ENCODE results near the gene KCTD12.

DNA sequence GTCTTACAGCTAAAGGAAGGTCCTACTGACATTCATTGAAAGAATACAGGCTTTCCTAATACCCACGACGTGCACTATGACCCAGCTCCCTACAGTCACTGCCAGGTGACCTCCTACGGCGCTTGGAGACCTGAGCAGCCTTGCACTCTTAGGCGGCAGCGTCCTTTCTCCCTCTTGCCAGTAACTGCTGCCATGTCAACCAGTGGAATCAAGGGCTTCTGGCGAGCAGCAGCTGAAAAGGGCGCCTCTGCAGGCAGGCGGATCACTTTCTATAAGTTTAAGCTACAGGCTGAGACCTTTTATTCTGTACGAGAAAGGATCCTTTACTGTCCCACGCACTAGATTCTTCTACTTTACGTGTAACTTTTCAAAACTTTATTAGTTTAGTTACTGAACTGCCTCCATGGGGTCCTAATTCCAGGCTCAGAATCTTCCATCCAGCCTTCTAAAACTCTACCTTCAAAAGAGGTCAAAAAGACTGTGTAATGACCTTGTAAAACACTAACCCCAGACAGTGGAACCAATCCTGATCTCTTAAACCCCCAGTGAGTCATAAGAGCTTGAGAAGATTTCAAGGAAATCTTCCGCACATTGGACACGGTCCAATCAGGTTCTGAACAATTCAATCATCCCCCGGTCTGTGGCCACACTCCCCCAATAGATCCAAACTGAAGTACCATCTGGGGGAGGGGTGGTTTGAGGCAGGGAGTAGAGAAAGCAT is 1.9 kb downstream of the KCTD12 start:
- no peak for TF ChIP-seq POLR2AphosphoS5 (IDR thresholded peaks at IDR 0.05; ENCODE audit: low read depth)
- TF ChIP-seq, protein P1, sequence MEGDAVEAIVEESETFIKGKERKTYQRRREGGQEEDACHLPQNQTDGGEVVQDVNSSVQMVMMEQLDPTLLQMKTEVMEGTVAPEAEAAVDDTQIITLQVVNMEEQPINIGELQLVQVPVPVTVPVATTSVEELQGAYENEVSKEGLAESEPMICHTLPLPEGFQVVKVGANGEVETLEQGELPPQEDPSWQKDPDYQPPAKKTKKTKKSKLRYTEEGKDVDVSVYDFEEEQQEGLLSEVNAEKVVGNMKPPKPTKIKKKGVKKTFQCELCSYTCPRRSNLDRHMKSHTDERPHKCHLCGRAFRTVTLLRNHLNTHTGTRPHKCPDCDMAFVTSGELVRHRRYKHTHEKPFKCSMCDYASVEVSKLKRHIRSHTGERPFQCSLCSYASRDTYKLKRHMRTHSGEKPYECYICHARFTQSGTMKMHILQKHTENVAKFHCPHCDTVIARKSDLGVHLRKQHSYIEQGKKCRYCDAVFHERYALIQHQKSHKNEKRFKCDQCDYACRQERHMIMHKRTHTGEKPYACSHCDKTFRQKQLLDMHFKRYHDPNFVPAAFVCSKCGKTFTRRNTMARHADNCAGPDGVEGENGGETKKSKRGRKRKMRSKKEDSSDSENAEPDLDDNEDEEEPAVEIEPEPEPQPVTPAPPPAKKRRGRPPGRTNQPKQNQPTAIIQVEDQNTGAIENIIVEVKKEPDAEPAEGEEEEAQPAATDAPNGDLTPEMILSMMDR (IDR thresholded peaks at IDR 0.05; ENCODE audit: insufficient read depth, low read length), result peak; percentile 6
- TF ChIP-seq, protein P2, sequence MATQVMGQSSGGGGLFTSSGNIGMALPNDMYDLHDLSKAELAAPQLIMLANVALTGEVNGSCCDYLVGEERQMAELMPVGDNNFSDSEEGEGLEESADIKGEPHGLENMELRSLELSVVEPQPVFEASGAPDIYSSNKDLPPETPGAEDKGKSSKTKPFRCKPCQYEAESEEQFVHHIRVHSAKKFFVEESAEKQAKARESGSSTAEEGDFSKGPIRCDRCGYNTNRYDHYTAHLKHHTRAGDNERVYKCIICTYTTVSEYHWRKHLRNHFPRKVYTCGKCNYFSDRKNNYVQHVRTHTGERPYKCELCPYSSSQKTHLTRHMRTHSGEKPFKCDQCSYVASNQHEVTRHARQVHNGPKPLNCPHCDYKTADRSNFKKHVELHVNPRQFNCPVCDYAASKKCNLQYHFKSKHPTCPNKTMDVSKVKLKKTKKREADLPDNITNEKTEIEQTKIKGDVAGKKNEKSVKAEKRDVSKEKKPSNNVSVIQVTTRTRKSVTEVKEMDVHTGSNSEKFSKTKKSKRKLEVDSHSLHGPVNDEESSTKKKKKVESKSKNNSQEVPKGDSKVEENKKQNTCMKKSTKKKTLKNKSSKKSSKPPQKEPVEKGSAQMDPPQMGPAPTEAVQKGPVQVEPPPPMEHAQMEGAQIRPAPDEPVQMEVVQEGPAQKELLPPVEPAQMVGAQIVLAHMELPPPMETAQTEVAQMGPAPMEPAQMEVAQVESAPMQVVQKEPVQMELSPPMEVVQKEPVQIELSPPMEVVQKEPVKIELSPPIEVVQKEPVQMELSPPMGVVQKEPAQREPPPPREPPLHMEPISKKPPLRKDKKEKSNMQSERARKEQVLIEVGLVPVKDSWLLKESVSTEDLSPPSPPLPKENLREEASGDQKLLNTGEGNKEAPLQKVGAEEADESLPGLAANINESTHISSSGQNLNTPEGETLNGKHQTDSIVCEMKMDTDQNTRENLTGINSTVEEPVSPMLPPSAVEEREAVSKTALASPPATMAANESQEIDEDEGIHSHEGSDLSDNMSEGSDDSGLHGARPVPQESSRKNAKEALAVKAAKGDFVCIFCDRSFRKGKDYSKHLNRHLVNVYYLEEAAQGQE (IDR thresholded peaks at IDR 0.05; ENCODE audit: insufficient replicate concordance, low read depth), result no peak
- no peak for TF ChIP-seq GABPA (IDR thresholded peaks at IDR 0.05; ENCODE audit: low read depth)
- no peak for TF ChIP-seq SPI1 (IDR thresholded peaks at IDR 0.05; ENCODE audit: borderline replicate concordance, low read depth)

Measured in HL-60 (cell line).